ENCODE results near the gene TIMM29. TPM values are rescaled to one million over a fixed set of nuclear protein-coding genes. Genes with fewer than 3 reads are reported as not detected.

TIMM29 gene
- total and polyA plus RNA-seq, 2 of the 13 experiments (the other 11 are each of a cell fraction or from before 2014, with no cell fraction given), result 7.1 to 33.8 TPM

DNA sequence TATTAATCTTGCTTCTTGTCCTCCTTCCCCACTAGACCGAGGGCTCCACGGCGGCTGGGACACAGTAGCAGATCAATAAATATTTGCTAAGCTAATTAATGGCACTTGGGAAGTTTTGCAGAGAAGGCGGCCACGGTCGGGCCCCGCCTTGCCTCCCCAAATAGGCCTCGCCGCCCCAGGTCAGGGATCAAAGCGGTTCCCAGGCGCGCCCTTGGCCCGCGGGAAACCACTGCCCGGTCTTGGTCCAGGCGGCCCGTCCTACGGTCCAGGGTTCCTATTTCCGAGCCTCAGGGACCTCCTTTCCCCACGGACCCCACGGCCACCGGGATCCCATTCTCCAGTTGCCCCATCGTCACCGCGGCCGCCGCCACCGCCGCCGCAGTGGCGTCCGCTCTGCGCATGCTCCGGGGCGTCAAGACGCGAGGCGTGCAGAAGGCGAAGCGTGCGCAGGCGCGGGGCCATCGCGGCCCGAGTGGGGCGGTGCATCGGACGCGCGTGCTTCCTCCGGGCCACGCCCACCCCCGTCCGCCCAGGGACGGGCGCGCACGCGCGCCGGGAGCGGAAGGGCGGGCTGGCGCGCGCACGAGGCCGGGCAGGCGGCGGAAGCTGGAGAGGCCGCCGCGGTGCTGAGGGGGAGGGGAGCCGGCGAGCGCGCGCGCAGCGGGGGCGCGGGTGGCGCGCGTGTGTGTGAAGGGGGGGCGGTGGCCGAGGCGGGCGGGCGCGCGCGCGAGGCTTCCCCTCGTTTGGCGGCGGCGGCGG lies 31.9 kb downstream of the TIMM29 start, which contains the start of gene SMARCA4 (continued):
- 0 out of 2 replicates have a peak, but pooled peaks have one; percentile 76 for TF ChIP-seq REXO4 (CRISPR knock-in tag; IDR thresholded peaks at IDR 0.05; ENCODE audit: borderline replicate concordance)
- TF ChIP-seq KDM5B (CRISPR knock-in tag; IDR thresholded peaks at IDR 0.05; ENCODE audit: borderline replicate concordance), result peak; percentile 95; the same call in 1 of the 2 replicates
- no peak for TF ChIP-seq ZNF496 (CRISPR knock-in tag; IDR thresholded peaks at IDR 0.05; ENCODE audit: insufficient replicate concordance)
- TF ChIP-seq, protein P1, sequence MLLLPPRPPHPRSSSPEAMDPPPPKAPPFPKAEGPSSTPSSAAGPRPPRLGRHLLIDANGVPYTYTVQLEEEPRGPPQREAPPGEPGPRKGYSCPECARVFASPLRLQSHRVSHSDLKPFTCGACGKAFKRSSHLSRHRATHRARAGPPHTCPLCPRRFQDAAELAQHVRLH (CRISPR knock-in tag; IDR thresholded peaks at IDR 0.05; ENCODE audit: borderline replicate concordance, low read depth), result peak; percentile 76
- TF ChIP-seq, protein P2, sequence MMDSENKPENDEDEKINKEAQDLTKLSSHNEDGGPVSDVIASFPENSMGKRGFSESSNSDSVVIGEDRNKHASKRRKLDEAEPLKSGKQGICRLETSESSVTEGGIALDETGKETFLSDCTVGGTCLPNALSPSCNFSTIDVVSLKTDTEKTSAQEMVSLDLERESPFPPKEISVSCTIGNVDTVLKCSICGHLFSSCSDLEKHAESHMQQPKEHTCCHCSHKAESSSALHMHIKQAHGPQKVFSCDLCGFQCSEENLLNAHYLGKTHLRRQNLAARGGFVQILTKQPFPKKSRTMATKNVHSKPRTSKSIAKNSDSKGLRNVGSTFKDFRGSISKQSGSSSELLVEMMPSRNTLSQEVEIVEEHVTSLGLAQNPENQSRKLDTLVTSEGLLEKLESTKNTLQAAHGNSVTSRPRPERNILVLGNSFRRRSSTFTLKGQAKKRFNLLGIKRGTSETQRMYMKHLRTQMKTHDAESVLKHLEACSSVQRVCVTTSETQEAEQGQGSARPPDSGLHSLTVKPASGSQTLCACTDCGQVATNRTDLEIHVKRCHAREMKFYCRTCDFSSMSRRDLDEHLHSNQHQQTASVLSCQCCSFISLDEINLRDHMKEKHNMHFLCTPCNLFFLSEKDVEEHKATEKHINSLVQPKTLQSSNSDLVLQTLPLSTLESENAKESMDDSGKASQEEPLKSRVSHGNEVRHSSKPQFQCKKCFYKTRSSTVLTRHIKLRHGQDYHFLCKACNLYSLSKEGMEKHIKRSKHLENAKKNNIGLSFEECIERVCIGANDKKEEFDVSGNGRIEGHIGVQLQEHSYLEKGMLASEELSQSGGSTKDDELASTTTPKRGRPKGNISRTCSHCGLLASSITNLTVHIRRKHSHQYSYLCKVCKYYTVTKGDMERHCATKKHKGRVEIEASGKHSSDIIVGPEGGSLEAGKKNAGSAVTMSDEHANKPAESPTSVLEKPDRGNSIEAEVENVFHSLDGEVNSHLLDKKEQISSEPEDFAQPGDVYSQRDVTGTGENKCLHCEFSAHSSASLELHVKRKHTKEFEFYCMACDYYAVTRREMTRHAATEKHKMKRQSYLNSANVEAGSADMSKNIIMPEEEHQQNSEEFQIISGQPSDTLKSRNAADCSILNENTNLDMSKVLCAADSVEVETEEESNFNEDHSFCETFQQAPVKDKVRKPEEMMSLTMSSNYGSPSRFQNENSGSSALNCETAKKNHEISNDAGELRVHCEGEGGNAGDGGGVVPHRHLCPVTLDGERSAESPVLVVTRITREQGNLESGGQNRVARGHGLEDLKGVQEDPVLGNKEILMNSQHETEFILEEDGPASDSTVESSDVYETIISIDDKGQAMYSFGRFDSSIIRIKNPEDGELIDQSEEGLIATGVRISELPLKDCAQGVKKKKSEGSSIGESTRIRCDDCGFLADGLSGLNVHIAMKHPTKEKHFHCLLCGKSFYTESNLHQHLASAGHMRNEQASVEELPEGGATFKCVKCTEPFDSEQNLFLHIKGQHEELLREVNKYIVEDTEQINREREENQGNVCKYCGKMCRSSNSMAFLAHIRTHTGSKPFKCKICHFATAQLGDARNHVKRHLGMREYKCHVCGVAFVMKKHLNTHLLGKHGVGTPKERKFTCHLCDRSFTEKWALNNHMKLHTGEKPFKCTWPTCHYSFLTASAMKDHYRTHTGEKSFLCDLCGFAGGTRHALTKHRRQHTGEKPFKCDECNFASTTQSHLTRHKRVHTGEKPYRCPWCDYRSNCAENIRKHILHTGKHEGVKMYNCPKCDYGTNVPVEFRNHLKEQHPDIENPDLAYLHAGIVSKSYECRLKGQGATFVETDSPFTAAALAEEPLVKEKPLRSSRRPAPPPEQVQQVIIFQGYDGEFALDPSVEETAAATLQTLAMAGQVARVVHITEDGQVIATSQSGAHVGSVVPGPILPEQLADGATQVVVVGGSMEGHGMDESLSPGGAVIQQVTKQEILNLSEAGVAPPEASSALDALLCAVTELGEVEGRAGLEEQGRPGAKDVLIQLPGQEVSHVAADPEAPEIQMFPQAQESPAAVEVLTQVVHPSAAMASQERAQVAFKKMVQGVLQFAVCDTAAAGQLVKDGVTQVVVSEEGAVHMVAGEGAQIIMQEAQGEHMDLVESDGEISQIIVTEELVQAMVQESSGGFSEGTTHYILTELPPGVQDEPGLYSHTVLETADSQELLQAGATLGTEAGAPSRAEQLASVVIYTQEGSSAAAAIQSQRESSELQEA (CRISPR knock-in tag; IDR thresholded peaks at IDR 0.05; ENCODE audit: not compliant biosample characterization), result peak; percentile 84
- TF ChIP-seq ZNF768 (CRISPR knock-in tag; IDR thresholded peaks at IDR 0.05), result peak; percentile 24; the same call in 1 of the 2 replicates
- TF ChIP-seq, protein P3, sequence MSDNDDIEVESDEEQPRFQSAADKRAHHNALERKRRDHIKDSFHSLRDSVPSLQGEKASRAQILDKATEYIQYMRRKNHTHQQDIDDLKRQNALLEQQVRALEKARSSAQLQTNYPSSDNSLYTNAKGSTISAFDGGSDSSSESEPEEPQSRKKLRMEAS (IDR thresholded peaks at IDR 0.05), result peak; percentile 92
- peak; percentile 82 for TF ChIP-seq ZNF33B (CRISPR knock-in tag; IDR thresholded peaks at IDR 0.05)
- peak; percentile 30; the same call in 1 of the 2 replicates for TF ChIP-seq NR2C2 (CRISPR knock-in tag; IDR thresholded peaks at IDR 0.05; ENCODE audit: borderline replicate concordance)
- peak; percentile 71; the same call in 1 of the 2 replicates for TF ChIP-seq KAT7 (CRISPR knock-in tag; IDR thresholded peaks at IDR 0.05; ENCODE audit: borderline replicate concordance)
- TF ChIP-seq, protein P4, sequence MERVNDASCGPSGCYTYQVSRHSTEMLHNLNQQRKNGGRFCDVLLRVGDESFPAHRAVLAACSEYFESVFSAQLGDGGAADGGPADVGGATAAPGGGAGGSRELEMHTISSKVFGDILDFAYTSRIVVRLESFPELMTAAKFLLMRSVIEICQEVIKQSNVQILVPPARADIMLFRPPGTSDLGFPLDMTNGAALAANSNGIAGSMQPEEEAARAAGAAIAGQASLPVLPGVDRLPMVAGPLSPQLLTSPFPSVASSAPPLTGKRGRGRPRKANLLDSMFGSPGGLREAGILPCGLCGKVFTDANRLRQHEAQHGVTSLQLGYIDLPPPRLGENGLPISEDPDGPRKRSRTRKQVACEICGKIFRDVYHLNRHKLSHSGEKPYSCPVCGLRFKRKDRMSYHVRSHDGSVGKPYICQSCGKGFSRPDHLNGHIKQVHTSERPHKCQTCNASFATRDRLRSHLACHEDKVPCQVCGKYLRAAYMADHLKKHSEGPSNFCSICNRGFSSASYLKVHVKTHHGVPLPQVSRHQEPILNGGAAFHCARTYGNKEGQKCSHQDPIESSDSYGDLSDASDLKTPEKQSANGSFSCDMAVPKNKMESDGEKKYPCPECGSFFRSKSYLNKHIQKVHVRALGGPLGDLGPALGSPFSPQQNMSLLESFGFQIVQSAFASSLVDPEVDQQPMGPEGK (CRISPR knock-in tag; IDR thresholded peaks at IDR 0.05), result 0 out of 2 replicates have a peak, but pooled peaks have one; percentile 17
- TF ChIP-seq, protein P5, sequence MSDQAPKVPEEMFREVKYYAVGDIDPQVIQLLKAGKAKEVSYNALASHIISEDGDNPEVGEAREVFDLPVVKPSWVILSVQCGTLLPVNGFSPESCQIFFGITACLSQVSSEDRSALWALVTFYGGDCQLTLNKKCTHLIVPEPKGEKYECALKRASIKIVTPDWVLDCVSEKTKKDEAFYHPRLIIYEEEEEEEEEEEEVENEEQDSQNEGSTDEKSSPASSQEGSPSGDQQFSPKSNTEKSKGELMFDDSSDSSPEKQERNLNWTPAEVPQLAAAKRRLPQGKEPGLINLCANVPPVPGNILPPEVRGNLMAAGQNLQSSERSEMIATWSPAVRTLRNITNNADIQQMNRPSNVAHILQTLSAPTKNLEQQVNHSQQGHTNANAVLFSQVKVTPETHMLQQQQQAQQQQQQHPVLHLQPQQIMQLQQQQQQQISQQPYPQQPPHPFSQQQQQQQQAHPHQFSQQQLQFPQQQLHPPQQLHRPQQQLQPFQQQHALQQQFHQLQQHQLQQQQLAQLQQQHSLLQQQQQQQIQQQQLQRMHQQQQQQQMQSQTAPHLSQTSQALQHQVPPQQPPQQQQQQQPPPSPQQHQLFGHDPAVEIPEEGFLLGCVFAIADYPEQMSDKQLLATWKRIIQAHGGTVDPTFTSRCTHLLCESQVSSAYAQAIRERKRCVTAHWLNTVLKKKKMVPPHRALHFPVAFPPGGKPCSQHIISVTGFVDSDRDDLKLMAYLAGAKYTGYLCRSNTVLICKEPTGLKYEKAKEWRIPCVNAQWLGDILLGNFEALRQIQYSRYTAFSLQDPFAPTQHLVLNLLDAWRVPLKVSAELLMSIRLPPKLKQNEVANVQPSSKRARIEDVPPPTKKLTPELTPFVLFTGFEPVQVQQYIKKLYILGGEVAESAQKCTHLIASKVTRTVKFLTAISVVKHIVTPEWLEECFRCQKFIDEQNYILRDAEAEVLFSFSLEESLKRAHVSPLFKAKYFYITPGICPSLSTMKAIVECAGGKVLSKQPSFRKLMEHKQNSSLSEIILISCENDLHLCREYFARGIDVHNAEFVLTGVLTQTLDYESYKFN (CRISPR knock-in tag; conservative IDR thresholded peaks at IDR 0.05), result peak; percentile 37; the same call in 1 of the 2 replicates
- TF ChIP-seq FOXP1 (IDR thresholded peaks at IDR 0.05), result no peak
- 0 out of 2 replicates have a peak, but pooled peaks have one; percentile 4 for TF ChIP-seq FOXP1 (CRISPR knock-in tag; IDR thresholded peaks at IDR 0.05)

Data from HepG2 (cell line).